GM21367 (cell line): ENCODE measurements around the gene DHRS7C.

Experiments
- ATAC-seq: cut with Tn5 transposase; IDR thresholded peaks from one replicate; pipeline ENCODE4 v1.9.1; 2021; ENCODE audit not compliant: unreplicated experiment

DHRS7C gene

GRCh38 chr17:9767432-9767991 lies 23.9 kb downstream of the DHRS7C start:
- ATAC-seq = no peak

- no peak for ATAC-seq
These were observed 24.4 kb downstream of the DHRS7C start for GRCh38 chr17:9766970-9767369.

GRCh38 chr17:9765322-9765721 lies 26.1 kb downstream of the DHRS7C start:
- ATAC-seq = no peak

GRCh38 chr17:9763643-9764042 lies 27.7 kb downstream of the DHRS7C start:
- no peak for ATAC-seq

- ATAC-seq = no peak
These were observed 31.1 kb downstream of the DHRS7C start for GRCh38 chr17:9760266-9760665.

- no peak for ATAC-seq
These were observed 36.3 kb downstream of the DHRS7C start for GRCh38 chr17:9755083-9755482.

- no peak for ATAC-seq
These were observed 40.9 kb downstream of the DHRS7C start for GRCh38 chr17:9750524-9750923.

GRCh38 chr17:9729735-9730420 lies 61.5 kb downstream of the DHRS7C start:
- no peak for ATAC-seq

GRCh38 chr17:9729034-9729650 lies 62.2 kb downstream of the DHRS7C start:
- no peak for ATAC-seq

GRCh38 chr17:9728564-9728963 lies 62.8 kb downstream of the DHRS7C start:
- no peak for ATAC-seq

GRCh38 chr17:9728005-9728404 lies 63.4 kb downstream of the DHRS7C start:
- no peak for ATAC-seq

- no peak for ATAC-seq
These were observed 65.1 kb downstream of the DHRS7C start for GRCh38 chr17:9726291-9726690.

- no peak for ATAC-seq
These were observed 65.8 kb downstream of the DHRS7C start for GRCh38 chr17:9725575-9725974.
